HUDEP-2 (cell line): ENCODE data around the gene ANKRD65.
"Not testable (repeated sequence)": the region's sequence is repeated elsewhere in the genome, so short reads cannot be mapped to it uniquely, and the experiment has no call there.

Experiments used
- DNase-seq, 76 experiments: peaks; one replicate each; lab custom pipeline; 2025; ENCODE audit not compliant: unreplicated experiment in 76 of 76; lab: John Stamatoyannopoulos, UW

ANKRD65 gene

DNA sequence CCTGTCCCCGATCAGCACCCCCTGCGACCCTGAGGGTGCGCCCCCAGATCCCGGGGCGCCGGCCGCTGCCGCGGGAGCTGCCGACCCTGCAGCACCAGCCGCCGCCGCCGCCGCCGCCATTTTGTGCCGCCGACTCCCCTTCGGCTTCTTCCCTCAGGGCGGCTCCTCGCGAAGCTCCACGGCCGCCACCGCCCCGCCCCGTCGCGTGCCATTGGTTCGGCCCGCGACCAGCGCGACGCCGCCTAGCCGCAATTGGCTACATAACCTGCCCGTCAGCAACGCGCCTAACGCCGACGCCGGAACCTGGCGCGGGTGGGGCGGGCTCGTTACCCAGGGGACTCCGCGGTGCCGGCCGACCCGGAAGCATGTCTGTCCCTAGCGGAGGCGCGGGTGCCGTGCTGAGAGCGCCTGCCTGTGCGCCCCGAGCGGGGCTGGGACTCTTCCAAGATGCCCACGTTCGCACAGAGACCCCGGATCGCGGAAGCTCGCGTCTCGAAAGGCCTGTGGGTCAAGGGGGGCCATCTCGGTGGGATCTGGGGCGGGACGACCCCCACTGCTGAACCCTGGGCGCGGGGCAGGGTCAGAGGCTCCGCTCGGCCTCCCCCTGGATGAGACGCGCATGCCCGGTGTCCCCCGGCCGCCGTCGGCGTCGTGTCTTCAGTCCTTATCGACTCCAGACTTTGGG lies 21.7 kb downstream of the ANKRD65 start, which contains the start of gene CCNL2:
TSS of gene CCNL2 (minus strand) at position 149 of the 685 bp plus-strand sequence. CDS start at position 120, 29 bp downstream.
- DNase-seq, result peak in 75 of 76 experiments; percentile 56 to 99 (median 97)

DNA sequence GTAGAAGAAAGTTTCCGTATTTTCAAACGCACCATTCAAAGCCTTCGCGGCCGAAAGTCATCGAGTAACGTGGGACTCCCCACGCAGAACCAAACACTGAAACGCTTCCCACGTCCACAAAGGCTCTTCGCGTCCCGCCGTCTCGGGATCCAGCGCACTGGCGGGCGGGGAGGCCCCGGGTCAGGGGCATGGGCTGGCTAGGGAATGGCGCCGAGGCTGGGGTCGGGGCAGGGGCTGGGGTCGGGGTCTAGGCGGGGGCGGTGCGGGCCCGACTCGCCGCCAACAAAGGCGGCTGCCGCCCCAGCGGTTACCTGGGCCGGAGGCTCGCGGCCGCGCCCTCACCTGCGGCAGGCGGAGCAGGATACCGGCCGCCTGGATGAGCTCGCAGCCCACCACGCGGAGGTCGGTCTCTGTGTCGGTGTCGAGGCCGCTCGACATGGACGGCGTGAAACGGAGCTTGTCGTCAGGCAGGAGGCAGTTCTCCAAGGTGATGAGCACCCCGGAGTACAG lies 22.3 kb downstream of the ANKRD65 start:
- no peak for DNase-seq

DNA sequence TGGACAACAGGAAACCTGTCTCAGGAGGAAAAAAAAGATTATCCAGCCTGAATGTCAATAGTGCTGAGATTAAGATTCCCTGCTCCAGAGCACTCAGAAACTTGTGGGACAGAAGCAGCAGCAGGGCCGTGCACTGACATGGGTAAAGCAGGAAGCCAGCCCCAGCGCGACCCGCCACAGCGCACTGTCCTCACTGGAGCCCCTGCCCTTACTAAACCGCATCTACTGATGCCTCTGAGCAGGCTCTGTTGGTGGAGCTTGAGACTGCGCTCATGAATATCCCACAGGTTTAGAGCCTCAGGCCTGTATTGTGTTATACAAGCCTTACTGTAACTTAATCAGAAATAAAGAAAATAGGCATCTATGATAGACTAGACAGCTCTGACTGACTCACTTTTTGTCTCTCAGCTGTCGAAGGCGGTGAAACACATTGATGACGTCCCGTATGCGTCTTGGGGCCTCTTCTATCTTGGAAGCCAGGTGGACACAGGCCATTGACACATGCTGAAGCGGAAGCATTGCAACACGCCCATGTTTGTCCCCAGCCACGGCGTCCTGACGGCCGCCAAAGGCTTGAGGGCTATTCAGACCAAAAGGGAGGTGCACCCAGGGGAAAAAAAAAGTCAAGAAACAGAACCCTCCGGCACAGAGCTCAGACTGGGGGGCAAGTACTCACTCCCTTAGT lies 23.1 kb downstream of the ANKRD65 start:
- peak in 52 of 76 experiments; percentile 2 to 73 (median 33) for DNase-seq

DNA sequence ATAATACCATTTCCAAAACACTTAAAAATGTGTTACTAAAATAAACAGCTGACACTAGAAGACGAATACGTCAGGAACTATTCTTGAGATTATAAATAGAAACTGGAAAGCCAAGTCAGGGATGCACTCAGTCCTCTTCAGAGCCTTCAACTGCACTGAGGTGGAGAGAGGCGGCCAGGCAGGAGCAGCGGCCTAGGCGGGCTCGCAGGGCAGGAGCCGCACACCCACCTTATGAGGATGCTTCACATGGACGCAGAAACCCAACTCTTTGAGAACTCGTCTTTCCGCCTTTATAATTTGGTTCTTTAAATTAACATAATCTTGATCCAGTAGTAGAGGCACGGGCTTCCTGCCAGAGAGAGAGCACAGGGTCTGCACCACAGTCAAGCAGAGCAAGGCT lies 25.9 kb downstream of the ANKRD65 start:
- no peak for DNase-seq

GRCh38 chr1:1394116-1394515 lies 27.0 kb downstream of the ANKRD65 start:
- no peak for DNase-seq

GRCh38 chr1:1393428-1393827 lies 27.6 kb downstream of the ANKRD65 start:
- DNase-seq, result no peak

DNA sequence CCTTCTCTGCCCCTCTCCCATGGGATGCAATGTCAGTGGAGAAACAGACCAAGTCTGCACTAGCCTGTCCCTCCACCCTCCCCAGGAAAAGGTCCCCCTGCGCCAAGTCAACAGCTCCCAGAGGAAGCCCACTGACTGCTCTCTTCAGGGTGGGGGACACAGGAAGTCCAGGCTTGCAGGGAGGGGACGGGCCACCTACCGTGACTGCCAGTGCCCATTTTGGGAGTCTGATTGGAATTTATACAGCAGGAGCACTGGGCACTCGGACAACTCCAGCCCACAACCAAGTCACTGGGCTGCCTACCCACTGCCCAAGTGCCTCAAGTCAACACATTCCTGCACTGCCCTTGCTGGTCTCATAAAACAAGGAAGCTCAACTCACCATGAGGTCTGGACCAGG lies 28.1 kb downstream of the ANKRD65 start:
- DNase-seq, result no peak

DNA sequence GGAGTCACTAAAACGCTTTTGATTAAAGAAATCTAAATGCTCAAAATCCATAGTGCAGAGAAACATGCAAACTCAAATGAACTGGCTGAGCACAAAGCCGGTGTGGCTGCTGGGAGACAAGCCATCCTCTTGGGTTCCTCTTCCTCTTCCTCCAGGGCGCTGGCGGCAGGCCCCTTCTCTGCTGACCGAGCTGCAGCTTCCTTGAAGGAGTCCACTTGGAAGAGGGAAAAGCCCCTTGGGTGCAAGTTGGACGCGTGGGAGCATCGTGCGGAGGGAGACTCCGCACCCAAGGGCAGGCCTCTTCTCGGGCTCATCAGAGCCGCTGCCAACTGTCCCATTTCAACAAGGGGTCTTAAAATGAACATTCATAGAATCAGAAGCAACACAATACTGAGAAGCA lies 29.9 kb downstream of the ANKRD65 start:
- DNase-seq, result no peak

GRCh38 chr1:1390675-1391074 lies 30.4 kb downstream of the ANKRD65 start:
- DNase-seq, result no peak

DNA sequence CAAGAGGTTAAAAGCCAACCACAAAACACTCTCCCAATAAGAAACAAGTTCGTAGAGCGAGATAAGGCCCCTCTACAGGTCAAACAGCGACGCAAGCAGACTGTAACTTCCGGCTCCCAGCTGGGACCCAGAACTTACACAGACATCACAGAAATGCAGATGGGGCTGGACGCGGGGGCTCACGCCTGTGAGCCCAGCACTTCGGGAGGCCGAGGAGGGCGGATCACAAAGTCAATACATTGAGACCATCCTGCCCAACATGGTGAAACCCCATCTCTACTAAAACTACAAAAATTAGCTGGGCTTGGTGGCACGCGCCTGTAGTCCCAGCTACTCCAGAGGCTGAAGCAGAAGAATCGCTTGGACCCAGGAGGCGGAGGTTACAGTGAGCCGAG lies 33.0 kb downstream of the ANKRD65 start:
- no peak for DNase-seq

- no peak for DNase-seq
These were observed 33.7 kb downstream of the ANKRD65 start for GRCh38 chr1:1387098-1388077.

DNA sequence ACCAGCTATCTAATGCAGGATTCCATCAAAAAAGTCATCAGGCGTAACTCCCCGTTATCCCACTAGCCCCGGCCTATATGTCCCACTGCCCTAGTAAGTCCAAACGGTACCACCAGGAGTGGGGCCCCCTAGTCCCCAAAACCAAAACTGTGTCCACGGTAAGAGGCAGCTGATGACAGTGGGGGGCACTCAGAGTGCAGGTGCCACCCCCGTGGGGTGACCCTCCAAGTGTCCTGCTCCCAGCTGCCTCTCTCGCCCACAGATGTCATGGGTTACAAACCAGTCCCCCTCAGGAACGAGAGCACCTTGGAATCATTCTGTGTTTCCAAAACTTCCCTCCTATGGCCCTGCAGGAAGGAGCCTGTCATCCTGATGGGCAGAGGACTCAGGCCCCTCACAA lies 35.1 kb downstream of the ANKRD65 start:
- DNase-seq, result no peak

DNA sequence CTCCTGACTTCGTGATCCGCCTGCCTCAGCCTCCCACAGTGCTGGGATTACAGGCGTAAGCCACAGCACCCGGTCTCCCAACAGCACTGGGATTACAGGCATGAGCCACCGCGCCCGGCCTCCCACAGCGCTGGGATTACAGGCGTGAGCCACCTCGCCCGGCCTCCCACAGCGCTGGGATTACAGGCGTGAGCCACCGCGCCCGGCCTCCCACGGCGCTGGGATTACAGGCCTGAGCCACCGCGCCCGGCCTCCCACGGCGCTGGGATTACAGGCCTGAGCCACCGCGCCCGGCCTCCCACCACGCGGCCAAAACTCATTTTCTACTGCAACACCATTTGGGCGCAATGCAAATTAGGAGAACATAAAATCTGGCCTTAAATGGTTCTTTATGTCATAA lies 35.7 kb downstream of the ANKRD65 start:
- not testable (repeated sequence) for DNase-seq

GRCh38 chr1:1381294-1381693 lies 39.8 kb downstream of the ANKRD65 start:
- DNase-seq, result no peak

DNA sequence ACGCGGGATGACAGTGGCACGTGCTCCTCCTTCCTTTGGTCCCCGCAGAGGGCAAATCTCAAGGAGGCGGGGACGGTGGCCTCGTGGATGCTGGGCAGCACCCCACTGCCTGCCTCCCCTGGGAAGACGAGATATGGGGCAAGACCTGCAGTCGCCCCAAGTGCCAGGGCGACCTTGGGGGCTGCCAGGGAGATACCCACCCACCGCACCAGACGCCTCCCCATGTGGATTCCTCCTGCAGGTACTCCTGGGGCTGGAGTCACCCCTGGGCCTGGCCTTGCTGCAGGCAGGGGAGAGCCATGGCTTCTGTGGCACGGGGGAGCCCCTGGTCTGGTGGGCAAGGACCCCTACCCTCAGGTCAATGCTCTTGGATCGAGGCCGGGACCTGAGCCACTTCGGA lies 40.2 kb downstream of the ANKRD65 start:
- DNase-seq, result no peak

DNA sequence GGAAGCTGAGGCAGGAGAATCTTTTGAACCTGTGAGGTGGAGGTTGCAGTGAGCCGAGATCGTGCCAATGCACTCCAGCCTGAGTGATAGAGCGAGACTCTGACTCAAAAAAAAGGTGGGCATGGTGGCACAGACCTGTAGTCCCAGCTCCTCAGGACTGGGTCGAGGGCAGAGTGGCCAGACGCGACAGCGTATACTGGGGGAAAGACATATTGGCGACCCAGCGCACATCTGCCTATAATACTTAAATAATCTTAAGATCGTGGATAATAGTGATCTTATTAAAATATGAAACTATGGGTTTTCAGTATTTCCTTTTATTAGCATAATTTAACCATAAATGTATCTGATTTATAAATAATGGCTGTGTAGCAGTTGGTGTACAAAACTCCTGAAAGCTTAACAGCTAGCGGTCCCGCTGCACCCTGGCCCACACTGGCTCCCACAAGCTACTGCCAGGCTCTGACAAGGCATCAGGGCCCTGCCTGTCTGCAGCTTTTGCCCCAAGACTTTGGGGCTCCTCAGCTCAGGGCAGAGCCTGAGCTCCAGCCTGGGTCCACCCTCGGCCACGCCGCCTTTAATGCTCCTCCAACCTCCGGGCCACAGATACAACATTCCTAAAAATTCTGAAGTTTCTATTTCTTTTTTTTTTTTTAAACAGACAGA lies 43.4 kb downstream of the ANKRD65 start:
- DNase-seq, result no peak

DNA sequence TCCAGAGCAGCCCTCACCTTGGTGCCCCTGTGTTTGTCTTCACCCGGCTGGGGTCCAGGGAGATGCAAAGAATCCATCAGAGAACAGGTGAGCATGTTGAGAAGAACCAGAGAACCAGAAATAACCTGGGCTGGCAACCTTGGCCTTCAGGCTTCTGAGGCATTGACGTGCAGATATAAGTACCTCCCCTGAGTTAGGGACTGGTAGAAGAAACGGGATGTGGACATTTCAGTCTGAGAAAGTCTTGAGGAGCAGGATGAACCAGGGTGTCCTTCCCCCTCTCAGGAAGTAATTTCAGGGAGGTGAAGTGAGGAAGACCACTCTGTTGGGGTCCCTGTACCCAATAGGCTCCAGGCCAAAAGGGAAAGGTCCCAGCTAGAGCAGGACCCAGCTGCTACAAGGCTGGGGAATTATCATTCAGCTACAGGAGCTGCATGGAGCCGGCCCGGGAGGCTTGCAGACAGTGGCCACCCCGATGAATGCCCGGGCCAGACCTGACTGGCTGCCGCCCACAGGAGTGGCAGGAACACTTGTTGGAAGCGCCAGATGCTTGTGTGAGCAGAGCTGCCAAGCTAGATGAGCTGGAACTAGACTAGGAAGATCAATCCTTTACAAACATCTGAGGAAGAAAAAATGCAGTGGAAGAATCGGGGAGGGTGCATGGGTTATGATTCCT lies 44.4 kb downstream of the ANKRD65 start:
- DNase-seq, result no peak

DNA sequence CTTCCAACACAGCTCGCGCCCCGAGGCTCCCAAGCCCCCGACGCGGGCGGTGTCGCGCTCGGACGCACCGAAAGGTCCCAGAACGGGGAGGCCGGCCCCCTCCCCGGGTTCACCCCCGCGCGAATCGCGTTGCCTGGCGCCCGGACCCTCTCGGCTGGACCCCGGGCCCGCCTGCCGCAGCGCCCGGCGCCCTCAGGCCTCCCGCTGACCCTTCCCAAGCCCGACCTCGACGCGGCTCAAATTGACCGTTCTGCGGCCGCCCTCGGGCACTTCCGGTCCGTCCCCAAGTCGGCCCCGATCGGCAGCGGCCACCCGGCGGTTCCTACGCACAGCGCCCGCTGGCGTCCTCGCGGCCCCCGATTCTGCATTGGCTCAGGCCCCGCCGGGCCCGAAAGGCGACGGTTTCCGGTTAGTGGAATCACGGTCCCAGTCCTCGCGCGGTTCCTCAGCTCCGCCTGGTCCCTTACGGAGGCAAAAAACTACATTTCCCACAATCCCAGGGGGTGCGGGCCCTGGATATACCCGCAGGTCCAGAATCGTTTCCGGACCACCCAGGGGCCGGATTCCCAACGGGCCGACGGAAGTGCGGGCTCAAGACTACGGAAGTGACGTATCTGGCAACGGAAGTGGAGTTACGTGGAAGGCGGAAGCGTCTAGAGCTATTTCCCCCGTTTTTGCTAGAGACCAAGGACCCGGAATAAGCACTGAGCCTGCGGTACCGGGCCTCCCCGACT lies 46.0 kb downstream of the ANKRD65 start, which contains the start of gene AURKAIP1:
TSS of gene AURKAIP1 (minus strand) at position 279 of the 734 bp plus-strand sequence. CDS start 451 bp downstream, outside the sequence.
- peak in 75 of 76 experiments; percentile 66 to 99 (median 96) for DNase-seq

- no peak for DNase-seq
These were observed 46.5 kb downstream of the ANKRD65 start for GRCh38 chr1:1374589-1374928.
